GM10266 (cell line): ENCODE measurements around the gene ROPN1L.

Source experiments
- DNase-seq: peaks from one replicate; pipeline ENCODE4 v3.0.0; 2012; ENCODE audit errors: extremely low spot score
- TF ChIP-seq, protein P1 (sequence below): IDR thresholded peaks from 2 replicates; pipeline ENCODE4 v1.5.1; 2012; ENCODE audit warnings: mild to moderate bottlenecking, low read depth; ENCODE audit not compliant: control insufficient read depth, insufficient read depth; ENCODE audit errors: missing control alignments

ROPN1L gene

DNA sequence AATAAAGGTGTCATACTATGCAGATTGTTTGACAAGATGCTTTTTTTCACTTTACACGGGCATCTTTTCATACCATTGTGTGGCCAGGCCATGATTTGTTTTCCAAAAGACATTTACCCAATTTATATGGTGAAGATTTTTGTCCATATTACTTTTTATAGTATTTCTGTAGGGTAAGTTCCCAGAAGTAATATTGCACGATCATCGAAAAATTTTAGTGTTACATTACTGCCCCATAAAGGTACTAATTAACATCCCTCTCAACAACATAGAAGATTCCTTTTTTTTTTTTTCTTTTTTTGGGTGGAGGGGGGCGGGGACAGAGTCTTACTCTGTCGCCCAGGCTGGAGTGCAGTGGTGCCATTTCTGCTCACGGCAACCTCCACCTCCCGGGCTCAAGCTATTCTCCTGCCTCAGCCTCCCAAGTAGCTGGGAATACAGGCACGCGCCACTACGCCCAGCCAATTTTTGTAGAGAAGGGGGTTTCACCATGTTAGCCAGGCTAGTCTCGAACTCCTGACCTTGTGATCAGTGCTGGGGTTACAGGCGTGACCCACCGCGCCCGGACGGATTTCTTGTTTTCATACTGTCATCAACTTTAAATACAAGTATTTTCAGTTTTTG is 1.2 kb upstream of the ROPN1L start:
- TF ChIP-seq, protein P1, sequence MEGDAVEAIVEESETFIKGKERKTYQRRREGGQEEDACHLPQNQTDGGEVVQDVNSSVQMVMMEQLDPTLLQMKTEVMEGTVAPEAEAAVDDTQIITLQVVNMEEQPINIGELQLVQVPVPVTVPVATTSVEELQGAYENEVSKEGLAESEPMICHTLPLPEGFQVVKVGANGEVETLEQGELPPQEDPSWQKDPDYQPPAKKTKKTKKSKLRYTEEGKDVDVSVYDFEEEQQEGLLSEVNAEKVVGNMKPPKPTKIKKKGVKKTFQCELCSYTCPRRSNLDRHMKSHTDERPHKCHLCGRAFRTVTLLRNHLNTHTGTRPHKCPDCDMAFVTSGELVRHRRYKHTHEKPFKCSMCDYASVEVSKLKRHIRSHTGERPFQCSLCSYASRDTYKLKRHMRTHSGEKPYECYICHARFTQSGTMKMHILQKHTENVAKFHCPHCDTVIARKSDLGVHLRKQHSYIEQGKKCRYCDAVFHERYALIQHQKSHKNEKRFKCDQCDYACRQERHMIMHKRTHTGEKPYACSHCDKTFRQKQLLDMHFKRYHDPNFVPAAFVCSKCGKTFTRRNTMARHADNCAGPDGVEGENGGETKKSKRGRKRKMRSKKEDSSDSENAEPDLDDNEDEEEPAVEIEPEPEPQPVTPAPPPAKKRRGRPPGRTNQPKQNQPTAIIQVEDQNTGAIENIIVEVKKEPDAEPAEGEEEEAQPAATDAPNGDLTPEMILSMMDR: no peak
- DNase-seq: no peak

DNA sequence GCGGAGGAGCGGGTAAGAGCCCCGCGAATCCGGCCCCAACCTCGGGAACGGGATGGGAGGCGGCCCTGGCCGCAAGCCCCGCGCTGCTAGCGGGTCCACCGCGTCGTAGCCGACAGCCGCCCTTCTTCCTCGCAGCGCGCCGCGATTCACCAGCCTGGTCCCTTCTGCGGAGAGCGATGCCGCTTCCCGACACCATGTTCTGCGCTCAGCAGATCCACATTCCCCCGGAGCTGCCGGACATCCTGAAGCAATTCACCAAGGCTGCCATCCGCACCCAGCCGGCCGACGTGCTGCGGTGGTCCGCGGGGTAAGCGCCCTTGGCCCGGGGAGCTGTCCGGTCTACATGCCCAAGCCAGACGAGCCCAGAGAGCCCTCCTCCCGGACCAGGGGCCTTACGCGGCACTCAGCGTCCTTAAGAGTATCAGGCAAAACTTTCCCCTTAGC is 335 bp downstream of the ROPN1L start:
- DNase-seq: peak; percentile 41
- TF ChIP-seq, protein P1: no peak

DNA sequence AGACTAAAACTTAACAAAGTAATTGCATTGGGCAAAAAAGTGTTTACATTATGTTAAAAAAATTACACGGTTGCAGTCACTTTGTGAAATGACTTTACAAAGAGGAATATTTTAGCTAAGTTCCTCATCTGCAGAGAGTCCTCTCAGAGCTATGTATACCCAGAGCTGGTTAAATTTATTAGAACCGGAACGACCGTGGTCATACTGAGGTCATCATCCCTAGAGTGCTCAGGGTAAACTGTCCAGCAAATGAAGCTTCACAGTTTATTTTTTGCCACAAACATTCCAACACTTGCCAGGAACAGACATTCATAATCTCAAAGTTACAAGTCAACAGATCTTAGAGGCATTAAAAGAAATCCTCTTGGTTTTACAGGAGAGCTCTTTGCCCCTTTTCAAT is 897 bp downstream of the ROPN1L start:
- no peak for DNase-seq
- TF ChIP-seq, protein P1: no peak

DNA sequence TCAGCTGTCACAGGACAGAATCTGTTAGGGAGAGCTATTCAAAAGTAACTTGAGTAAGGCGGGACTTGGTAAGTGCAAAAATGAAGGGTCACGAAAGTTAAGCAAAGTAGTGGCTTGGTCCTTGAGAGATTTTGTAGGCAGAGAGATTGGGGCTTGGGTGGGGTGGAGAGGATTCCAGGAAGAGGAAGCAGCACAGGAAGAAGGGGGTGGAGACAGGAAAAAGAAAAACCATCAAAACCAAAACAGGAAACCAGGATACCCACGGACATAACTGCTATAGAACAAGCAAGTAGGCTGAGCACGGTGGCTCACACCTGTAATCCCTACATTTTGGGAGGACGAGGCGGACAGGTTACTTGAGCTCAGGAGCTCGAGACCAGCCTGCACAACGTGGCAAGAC is 3.7 kb downstream of the ROPN1L start:
- TF ChIP-seq, protein P1: no peak
- DNase-seq: no peak

DNA sequence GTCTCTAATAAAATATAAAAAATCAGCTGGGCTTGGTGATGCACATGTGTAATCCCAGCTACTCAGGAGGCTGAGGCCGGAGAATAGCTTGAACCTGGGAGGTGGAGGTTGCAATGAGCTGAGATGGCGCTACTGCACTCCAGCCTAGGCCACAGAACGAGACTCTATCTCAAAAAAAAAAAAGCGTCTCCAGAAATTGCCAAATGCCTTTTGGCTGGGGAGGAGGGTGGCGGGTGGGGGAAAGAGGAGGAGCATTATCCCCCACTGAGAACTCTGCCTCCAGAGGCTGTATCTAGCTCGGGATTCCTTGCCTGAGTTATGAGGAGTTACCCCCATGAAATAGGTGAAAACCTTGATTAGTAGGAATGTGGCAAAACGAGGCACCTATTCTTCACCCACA is 4.8 kb downstream of the ROPN1L start:
- TF ChIP-seq, protein P1: no peak
- no peak for DNase-seq

DNA sequence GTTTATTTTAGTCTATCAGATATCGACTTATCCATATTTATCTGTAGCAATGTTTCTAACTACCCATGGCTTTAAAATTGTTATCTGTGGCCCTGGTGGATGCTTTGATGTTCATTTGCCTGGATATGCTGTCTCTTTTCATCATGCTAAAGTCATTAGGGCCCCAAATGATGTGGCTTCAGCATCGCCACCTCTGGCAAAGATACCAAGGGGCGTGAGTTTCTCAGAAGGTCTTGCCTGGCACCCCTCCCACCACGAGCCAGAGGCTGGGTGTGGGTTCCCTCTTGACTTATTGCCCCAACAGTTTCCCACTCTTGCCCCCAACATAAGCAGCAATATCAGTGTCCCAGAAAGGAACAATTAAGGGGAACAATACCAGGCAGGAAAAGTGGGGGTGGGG is 5.4 kb downstream of the ROPN1L start:
- DNase-seq: no peak
- TF ChIP-seq, protein P1: no peak

DNA sequence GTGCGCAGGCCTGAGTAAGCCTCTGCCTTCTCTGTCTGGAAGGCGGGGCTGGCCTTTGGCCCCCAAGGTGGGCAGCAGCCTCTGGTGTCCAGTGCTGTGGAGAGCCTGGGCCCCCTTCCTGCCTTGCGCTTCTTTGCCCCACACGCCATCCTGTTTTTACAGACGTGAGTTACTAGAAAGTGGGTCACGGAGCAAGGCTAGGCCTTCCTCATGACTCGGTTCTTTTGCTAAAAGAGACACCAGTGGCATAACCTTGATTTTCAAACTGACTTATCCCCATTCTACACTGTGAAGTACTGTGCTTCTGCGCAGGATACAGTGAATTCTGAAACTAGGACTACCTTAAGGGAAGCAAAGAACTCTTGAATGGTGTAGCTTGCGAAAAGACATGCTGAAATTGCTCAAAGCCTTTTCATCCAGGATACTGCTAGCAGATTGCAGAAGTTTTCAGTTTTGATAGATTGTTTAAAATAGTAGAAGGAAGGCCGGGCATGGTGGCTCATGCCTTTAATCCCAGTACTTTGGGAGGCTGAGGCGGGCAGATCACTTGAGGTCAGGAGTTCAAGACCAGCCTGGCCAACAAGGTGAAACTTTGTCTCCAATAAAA is 7.2 kb downstream of the ROPN1L start:
- TF ChIP-seq, protein P1: no peak
- no peak for DNase-seq
